ENCODE data around the gene HDAC3.

HDAC3 gene

DNA sequence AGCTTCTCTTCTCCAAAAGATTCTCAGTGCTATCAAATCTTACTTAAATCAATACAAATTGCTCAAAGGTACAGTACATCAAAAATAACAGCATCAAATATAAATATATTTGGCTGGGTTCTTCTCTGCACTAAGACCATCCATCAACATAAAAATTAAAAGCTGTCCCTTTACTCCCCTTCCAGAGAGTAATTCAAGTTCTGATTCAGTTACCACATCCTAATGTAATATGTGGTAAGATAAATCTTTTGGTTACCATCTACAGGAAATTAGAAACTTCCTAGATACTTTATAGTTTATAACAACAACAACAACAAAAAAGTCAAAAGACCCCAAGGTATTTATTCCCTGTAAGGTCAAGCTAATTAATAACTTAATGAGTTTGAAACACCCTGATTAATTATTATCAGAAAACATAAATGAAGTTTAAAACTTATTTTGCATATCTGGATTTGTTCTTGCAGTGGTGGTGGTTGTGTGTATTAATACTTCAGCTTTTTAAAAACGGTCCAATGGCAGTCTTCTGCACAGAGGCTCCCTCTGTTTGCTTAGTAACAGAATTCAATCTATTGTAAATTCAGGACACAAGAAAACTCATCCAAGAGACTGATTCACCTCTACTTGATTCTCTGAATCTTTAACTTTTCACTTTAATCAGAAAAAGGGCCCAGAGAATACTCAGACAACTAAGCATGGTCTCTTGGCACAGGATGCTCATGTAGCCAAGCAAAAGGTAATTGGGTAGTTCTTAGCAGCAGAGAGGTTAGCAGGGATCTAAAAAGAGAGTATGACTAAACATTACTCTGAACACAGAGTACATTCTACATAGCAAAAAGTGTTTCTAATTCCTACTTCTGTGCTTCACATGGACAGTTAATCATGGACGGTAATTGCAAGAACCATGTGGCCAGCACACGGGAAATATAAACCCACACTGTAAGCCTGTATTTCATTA, 38.0 kb downstream of the HDAC3 start:
- no peak for DNase-seq

DNA sequence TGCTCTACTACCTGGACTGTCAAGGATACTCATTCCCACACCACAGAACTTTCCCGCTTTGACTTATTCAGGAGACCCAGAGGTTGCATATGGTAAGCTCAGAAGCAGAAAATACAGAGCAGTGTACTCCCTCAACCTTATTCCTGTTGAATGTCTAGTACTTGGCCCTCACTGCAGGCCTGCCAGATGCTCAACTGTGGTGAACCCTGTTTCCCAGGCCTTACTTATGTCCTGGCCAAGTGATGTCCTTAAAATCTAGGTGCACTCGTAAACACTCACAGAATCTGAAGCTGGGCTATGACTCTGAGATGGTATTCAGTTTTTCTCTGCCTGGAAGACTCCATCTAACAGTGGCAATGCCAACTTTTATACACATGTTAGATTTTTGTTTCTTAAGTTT, 38.8 kb downstream of the HDAC3 start:
- no peak for DNase-seq

DNA sequence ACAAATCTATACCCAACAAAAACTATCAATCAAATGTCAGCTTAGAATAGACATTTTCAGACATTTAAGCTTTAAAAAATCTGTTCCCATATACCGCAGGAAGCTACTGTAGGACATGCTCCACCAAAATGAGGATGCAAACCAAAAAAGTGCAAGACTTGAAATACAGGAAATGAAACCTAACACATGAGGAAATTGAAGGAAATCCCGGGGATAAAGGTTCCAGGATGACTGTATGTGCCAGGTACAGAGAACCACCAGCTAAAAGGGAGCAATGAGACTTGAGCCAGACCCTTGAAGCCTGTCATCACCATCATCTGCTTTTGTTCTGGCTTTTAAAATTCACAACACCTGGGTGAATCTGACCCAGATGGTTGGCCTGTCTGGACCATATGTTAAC, 39.3 kb downstream of the HDAC3 start:
- no peak for DNase-seq

DNA sequence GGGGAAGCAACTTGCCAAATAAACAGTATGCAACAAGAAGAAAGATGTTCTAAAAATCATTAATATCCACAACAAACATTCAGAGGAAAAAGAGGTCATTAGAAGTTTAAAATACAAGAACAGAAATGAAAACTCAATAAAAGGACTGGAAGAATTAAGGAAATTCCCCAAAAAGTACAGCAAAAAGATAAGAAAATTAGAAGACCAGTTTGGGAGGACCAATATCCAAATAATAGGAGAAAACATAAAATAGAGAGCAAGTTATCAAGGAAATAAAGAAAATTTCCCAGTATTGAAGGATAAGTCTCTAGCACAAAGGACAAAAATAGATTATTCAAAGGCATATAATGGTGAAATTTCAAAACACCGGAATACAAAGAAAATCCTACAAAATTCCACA, 39.8 kb downstream of the HDAC3 start:
- no peak for DNase-seq

DNA sequence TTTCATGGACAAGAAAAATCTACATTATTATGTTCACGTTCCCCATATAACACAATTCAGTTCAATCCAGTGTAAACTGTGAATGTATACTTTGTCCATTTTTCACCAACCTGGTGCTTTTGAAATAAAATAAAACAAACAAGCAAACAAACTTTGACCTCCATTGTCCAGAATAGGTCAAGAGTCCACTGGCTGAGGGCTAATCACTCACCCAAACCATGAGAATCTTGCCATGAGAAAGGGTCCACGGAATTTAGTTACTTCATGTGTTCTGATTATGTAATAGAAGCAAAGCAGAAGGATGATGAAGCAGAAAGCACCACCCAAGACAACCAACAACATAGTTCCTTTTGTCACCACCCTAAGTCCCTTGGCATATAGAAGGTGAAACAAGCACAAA, 46.5 kb downstream of the HDAC3 start:
- no peak for DNase-seq

DNA sequence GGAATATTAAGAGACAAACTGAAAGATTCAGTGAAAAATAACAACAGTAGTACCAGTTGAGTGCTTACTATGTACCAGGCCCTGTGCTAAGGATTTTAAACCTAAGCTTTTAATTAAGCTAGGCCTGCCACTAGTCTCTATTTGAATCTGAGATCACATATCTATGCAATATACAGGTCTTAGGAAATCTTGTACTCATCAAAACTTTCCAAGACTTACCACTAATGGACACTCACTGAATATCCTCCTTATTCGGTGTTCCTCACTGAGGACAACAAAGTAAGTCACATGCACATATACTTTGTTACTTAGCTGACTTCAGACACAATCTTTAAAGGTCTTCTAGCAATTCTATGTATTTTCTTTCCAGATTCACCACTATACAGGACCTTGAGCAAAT, 50.4 kb downstream of the HDAC3 start:
- no peak for DNase-seq

DNA sequence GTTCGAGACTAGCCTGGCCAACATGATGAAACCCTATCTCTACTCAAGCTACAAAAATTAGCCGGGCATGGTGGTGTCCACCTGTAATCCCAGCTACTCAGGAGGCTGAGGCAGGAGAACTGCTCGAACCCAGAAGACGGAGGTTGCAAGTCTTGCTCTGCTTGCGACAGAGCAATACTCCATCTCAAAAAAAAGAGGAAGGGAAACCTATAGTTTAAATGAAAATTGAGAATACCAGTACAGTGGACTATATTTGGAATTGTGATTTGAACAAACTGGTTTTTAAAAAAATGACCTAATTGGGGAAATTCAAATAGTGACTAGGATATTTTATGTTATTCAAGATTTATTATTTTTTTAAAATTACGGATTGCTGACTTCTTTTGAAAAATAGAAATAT, 51.1 kb downstream of the HDAC3 start:
- DNase-seq: no peak

DNA sequence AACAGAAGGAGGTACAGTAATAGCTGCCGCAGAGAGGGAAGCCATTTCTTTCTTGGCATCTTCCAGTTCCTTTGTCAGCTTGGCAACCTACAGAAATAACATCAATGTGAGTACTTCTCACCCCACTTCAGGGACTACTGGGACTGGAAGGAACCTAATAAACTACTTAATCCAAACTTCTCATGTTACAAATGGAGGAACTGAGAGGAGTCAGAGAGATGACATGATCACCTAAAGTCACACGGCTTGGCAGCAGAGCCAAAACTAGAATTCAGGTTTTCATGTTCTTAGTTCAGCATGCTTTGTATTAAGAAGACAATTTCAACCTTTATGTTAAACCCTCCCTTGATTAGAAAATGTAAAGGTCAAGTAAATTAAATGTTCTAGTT, 62.5 kb downstream of the HDAC3 start:
- DNase-seq: no peak

DNA sequence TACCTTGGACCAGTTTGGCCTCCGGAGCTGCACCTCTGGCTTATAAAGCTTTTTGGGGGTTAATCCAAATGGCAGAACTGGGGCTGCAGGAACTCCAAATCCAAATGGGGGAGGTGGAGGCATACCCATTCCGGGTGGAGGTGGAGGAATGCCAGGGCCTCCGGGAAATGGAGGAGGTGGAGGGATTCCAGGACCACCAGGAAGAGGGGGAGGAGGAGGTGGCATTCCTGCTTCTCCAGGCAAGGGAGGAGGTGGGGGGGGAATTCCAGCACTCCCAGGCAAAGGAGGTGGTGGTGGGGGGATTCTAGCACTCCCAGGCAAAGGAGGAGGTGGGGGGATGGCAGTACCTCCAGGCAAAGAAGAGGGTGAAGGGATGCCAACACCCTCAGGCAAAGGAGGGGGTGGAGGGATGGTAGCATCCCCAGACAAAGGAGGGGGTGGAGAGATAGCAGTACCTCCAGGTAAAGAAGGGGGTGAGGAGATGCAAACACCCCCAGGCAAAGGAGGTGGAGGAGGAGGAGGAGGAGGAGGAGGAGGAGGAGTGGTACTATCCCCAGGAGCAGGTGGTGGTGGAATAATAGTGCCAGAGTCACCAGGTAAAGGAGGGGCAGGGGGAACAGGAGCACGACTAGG, 63.0 kb downstream of the HDAC3 start:
- no peak for DNase-seq

Measured in activated CD4-positive, alpha-beta T cell treated with anti-CD3 and anti-CD28 coated beads, Interleukin-2, amount 50 U/mL, for 48 hours (primary cell).